GM19099 (cell line): ENCODE measurements around the gene TIAM2.
A peak's percentile ranks its signal among the peaks of the same experiment; 100 is the strongest.

Experiments used
- POLR2A ChIP-seq: IDR thresholded peaks from 3 replicates; pipeline ENCODE4 v1.6.1; 2011; ENCODE audit warnings: low read depth; ENCODE audit not compliant: insufficient read length; ENCODE audit errors: extremely low read depth

Gene TIAM2

DNA sequence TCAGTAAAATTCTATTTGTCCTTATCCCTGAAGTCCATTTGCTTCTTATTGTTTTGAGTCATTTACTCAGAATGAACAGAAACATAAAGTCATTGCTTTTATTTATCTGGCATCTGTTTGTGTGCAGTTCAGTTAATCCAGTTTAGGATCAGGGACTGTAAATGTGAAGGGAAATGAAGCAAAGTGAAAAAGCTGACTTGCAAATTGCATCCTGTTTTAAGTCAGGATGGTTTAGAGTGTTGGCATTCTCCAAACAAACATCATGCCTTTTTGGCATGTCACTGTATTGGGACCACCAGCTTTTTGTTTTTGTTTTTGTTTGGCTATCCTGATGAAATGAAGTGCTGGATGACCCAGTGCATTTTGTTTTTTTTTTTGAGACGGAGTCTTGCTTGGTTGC, 168.5 kb downstream of the TIAM2 start:
- no peak for TF ChIP-seq POLR2A

DNA sequence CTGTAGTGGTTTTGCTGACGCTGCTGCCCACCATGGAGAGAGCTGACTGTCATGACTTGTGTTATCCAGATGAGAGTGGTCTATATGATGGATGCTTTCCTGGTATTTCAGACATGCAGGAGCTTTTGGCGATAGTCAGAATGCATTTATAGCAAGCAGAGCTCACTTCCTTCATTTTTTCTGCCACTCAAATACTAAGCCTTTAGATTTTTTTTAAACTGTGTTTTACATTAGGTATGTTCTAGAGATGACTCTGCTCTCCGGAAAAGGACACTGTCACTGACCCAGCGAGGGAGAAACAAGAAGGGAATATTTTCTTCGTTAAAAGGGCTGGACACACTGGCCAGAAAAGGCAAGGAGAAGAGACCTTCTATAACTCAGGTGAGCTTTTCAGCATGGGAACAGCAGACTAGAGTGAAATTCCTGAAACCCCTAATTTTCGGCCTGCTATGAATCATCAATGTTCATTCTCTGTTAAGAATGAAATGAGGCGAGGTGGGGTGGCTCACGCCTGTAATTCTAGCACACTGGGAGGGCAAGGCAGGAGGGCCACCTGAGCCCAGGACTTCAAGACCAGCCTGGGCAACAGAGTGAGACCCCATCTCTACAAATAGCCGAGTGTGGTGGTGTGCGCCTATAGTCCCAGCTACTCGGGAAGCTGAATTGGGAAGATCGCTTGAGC, 170.1 kb downstream of the TIAM2 start:
- TF ChIP-seq POLR2A, result no peak

DNA sequence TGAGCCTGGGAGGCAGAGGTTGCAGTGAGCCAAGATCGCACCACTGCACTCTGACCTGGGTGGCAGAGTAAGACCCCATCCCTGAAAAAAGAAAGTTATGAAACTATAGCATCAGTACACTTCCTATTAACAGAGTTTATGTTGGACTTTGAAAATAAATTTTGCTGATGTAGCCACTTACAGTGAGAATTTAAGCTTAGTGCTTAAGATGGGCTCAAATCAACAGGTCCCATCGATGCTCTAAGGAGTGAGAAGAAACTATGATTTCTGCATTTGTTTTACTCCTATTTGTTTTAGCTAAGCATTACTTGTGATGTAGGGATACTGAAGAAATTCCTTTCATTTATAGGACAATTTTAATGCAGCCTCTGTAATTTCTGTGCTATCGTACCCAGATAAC, 175.4 kb downstream of the TIAM2 start:
- TF ChIP-seq POLR2A, result no peak

DNA sequence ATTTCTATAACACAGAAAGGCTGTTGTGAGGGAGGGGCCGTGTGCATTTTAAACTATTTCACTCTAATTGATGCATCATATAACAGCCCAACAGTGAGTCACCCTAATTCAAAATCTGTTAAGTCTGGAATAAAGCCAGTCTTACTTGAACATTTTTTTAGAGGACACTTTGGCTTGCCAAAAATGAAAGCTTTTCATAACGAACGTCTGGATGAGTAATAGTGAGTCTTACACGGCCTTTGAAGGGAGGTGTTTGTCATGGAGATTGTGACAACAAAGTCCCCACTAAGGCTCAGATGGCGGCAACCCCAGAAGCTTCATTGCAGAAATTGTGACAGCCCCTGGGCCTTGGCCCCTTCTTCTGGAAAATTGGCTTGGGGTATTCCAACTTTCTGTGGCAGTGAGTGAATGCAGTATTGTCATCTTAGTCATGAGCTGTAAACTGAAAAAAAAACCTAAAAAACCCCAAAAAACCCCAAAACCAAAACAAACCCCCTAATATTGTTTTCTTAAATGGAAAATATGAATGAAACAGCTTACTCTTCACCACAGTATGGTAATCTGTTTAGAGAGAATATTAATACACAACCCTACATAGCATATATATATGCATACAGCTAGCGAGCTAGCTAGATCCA, 176.1 kb downstream of the TIAM2 start:
- no peak for TF ChIP-seq POLR2A

DNA sequence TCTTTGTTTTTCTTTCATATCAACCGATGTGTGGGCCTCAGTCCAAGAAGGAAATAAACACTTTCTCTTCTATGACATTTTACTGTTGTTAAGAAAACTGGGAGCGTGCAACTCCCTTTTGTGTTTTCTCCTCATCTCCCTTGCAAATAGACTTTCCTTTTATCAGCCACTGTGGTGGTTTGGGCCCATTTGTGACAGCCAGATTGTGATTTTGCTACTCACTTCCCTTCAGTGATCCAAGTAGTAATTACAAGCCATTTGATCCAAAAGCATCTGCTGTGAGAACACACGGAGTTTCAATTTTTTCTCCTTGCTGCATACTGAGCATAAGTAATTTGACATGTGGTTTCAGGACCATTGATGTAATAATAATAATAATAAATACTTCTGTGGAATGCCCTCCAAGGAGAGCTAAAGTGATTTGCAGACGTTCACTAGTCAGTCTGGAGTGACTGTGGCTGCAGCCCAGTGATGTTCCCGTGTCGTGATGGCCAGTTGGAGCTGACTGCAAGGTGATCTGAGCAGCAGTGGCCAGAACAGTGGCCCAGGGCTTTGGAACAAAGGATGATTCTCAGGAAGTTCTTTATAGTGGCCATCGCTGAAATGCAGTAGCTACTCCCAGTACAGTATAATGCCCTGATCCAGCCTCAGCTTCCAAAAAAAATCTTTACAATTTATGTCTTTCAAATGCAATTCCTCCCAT, 176.8 kb downstream of the TIAM2 start:
- TF ChIP-seq POLR2A, result no peak

DNA sequence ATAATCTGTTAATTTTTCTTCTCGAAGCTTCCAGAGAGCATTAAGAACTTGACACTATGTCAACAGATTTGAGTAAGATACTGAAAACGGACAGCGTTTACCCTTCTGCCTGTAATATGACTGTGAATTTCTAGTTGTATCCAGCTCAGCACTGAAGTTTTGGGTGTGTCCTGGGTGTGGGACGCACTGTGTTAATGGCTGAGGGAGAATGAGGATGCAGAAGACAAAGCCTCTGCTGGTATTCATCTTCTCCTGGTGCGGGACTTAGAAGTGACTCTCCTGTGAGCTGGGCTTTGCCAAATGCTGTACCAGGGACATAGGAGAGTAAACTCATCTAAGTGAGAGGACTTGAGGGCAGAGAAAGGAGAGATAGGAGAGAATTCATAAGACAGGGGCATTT, 178.4 kb downstream of the TIAM2 start:
- TF ChIP-seq POLR2A, result no peak

DNA sequence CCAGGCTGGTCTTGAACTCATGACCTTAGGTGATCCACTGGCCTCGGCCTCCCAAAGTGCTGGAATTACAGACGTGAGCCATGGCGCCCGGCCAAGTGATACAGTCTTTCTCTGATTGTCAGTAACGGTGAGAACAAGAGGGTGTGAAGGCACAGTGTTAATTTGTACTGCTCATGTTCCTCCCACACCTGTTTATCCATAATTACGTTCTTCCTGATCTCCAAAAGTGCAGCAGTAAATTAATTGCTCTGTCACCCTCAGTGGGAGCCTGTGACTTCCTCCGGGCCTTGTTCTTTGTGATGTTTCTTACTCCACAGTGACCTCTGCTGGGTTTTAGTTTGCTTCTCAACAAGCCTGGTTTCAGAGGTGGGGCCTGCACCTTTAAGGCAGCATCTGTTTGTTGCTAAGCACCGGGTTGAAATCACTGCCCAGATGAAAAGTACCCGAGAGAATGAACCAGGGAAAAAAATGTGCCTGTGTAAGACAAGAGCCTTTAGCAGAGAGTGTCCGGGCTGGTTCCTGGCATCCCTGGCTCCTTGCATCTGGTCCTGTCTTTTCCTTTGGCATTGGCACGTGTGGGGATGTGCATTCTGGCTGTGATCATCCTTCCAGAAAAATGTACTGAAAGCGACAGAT, 179.6 kb downstream of the TIAM2 start:
- no peak for TF ChIP-seq POLR2A

DNA sequence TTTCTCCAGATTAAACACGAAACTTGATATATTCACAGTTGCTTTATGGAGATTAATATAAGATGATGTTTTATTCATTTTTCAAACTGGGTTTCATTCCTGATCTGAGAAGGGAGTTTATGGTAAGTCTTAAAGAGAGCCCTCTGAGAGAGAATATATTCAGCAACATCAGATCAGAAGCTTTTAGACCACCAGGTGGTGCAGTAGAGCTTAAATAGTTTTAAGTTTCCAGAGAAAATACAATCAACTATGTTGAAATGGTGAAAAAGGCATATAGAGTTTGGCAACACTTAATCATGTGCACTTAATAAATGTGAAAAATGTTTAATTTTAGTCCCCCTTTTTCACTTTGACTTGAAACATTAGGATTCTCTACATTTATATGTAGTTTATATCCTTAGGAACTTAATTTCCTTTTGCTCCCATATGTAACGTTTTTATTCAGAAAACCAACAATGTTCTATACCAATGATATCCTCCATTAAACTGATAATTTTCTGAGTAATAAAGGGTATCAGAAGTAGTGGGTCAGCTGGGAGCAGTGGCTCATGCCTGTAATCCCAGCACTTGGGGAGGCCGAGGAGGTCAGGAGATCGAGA, 182.3 kb downstream of the TIAM2 start:
- no peak for TF ChIP-seq POLR2A

DNA sequence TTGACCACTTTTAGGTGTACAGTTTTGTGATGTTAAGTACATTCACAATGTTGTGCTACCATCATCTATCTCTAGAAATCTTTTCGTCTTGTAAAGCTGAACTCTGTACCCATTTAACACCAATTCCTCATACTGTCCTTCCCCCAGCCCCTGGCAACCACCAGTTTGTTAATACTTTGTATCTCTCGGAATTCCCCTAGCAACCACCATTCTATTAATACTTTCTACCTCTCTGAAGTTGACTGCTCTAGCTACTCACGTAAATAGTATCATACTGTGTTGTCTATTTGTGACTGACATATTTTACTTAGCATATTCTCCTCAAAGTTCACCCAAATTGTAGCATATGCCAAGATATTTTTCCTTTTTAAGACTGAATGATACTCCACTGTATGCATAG, 186.4 kb downstream of the TIAM2 start:
- no peak for TF ChIP-seq POLR2A

DNA sequence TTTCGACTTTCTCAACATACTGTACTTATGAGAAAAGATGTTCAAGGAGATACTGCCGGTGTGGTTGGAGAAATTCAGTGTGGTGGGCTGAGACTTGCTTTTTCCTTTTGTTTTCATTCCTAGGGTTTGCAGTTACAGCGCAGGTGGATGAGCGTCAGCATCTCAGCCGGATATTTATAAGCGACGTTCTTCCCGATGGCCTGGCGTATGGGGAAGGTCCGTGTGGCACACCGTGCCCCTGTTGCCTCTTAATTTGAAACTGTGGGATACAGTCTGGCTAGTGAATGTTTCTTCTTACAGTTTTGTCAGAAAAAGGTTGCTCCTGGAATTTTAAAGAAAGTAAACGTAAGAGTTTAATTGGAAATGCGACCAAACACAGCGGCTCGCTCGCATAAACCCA, 187.0 kb downstream of the TIAM2 start:
- TF ChIP-seq POLR2A, result no peak

DNA sequence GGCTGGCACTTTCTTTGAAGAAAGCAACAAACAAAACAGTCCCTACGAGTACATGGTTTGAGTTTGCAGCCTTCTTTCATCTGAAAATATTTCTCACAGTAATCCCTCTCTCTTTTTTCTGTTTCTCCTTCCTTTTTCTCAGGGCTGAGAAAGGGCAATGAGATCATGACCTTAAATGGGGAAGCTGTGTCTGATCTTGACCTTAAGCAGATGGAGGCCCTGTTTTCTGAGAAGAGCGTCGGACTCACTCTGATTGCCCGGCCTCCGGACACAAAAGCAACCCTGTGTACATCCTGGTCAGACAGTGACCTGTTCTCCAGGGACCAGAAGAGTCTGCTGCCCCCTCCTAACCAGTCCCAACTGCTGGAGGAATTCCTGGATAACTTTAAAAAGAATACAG, 188.0 kb downstream of the TIAM2 start:
- peak; percentile 51 for TF ChIP-seq POLR2A

DNA sequence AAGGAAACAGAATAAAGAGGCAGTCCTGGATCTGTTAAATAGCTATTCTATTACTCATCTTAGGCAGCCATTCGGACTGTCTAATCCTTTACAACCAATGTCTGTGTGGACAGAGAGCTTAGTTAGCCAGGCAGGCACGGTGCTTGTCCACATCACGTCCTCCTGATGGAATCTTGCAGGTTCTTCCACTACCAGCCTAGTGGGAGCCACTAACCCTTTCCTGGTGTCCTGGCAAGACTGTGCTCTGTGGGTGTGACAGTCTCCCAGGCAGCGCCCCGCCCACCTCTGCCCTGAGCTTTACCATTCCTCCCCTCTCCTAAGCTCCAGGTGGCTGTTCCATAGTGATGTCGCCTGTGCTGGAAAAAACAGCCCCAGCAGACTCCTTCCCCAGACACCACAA, 190.4 kb downstream of the TIAM2 start:
- no peak for TF ChIP-seq POLR2A

DNA sequence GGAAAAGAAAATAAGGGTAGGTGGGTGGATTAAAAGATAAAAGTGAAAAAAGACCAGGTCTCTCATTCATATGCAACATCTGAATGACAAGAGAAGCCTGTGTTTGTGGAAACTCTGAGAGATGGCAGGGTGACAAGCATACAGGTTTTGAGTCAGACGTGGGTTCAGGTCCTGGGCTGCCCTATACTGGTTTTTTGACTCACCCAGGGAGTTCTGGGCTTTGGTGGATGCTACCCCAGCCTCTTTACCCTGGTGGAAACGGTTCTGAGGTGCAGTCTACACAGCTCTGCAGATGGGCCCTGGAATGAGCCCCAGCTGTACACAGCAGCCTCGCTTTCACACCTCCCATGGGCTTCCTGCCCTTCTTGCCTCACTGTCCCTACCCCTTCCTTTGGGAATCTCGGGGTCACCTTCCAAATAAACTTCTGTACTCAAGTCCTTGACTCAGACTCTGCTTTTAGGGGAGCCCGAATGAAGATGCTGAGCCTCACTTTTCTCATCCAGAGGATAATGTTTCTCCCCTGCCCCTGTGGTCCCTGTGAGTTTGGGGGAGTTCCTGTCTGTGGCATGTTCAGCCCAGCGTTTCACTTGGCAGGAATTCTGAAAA, 191.0 kb downstream of the TIAM2 start:
- TF ChIP-seq POLR2A, result no peak

DNA sequence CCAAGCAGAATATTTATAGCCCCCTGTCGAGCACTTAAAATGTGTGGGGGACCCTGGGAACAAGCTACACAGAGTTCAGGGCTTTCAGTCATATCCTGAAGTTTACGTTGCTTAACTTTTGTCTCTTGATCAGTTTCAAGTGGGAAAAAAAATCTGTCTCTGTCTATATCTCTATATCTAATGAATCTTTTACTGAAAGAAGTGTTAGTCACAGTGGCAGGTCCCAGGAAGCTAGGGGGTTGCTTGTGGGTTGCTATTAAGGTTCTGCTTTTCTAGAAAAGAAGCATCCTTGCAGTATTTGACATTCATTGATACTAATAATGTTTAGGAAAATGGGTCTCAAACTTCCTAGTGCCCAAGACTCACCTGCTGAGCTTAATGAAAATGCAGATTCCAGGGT, 192.0 kb downstream of the TIAM2 start:
- TF ChIP-seq POLR2A, result no peak
